Renal cortex interstitium (tissue), 3 donors: ENCODE data around the gene CRHR2. TPM values are rescaled to one million over a fixed set of nuclear protein-coding genes. Genes with fewer than 3 reads are reported as not detected.

ENCODE experiments used
- polyA plus RNA-seq, 3 donors: library from polyadenylated mRNA; unstranded; fragments of 120-200 nt; gene quantifications; one replicate each; pipeline ENCODE4 v1.2.1, GENCODE V29; 2013; ENCODE audit not compliant: insufficient read length in 3 of 3

Gene CRHR2
- polyA plus RNA-seq, 3 donors, result 0.13 to 0.20 TPM; not detected in 1

Other genes starting within 250 kb of the CRHR2 start
- gene NOD1, start 203.7 kb downstream of the CRHR2 start, polyA plus RNA-seq, result 10 to 100 TPM in 1 of 3 donors, 1 to 10 TPM in 2; 7.6 to 11.0 (median 9.6) TPM
- 10 to 100 TPM; 61.0 to 77.2 (median 72.0) TPM for gene GGCT, start 177.6 kb downstream of the CRHR2 start, polyA plus RNA-seq
- 10 to 100 TPM; 84.9 to 98.0 (median 86.1) TPM for gene GARS1, start 87.6 kb downstream of the CRHR2 start, polyA plus RNA-seq
- 1 to 10 TPM in 2 of 3 donors, under 1 TPM in 1; 0.86 to 2.0 (median 1.4) TPM for gene INMT, start 69.7 kb upstream of the CRHR2 start, polyA plus RNA-seq
- gene MINDY4, start 89.0 kb upstream of the CRHR2 start, polyA plus RNA-seq, result 10 to 100 TPM; 11.3 to 26.9 (median 11.5) TPM
- gene AQP1, start 229.4 kb upstream of the CRHR2 start, polyA plus RNA-seq, result 100 to 1,000 TPM; 200 to 225 (median 222) TPM